NCI-H2081 (cell line): Measurements from ENCODE around the gene RGS2.

Experiments used
- DNase-seq, 2 experiments: peaks; one replicate each; lab custom pipeline; 2025; lab: John Stamatoyannopoulos, UW

Gene RGS2

GRCh38 chr1:192808518-192809306 is at the start of gene RGS2:
TSS of gene RGS2 (plus strand) at chr1:192809039. CDS start at chr1:192809072, 33 bp downstream.
- DNase-seq: peak; percentile 93 to 95

- no peak for DNase-seq
Observed at GRCh38 chr1:192759104-192759503, 49.7 kb upstream of the RGS2 start.

- DNase-seq: no peak
Observed at GRCh38 chr1:192762265-192762664, 46.6 kb upstream of the RGS2 start.

- DNase-seq: no peak
Observed at GRCh38 chr1:192763243-192763642, 45.6 kb upstream of the RGS2 start.

- no peak for DNase-seq
Observed at GRCh38 chr1:192763756-192764155, 45.1 kb upstream of the RGS2 start.

- no peak for DNase-seq
Observed at GRCh38 chr1:192764675-192765074, 44.2 kb upstream of the RGS2 start.

GRCh38 chr1:192766009-192766625 is 42.7 kb upstream of the RGS2 start:
- no peak for DNase-seq

GRCh38 chr1:192766876-192767275 is 42.0 kb upstream of the RGS2 start:
- no peak for DNase-seq

GRCh38 chr1:192767798-192768197 is 41.0 kb upstream of the RGS2 start:
- no peak for DNase-seq

GRCh38 chr1:192768463-192768862 is 40.4 kb upstream of the RGS2 start:
- no peak for DNase-seq

- no peak for DNase-seq
Observed at GRCh38 chr1:192771341-192771740, 37.5 kb upstream of the RGS2 start.

- no peak for DNase-seq
Observed at GRCh38 chr1:192775631-192776030, 33.2 kb upstream of the RGS2 start.

GRCh38 chr1:192776206-192776605 is 32.6 kb upstream of the RGS2 start:
- DNase-seq: no peak

- DNase-seq: no peak
Observed at GRCh38 chr1:192776998-192777397, 31.8 kb upstream of the RGS2 start.

GRCh38 chr1:192783791-192784190 is 25.0 kb upstream of the RGS2 start:
- no peak for DNase-seq

GRCh38 chr1:192784397-192784796 is 24.4 kb upstream of the RGS2 start:
- no peak for DNase-seq

- DNase-seq: no peak
Observed at GRCh38 chr1:192786576-192786975, 22.3 kb upstream of the RGS2 start.

GRCh38 chr1:192787914-192788585 is 20.8 kb upstream of the RGS2 start:
- no peak for DNase-seq

GRCh38 chr1:192789871-192790270 is 19.0 kb upstream of the RGS2 start:
- no peak for DNase-seq

- no peak for DNase-seq
Observed at GRCh38 chr1:192792628-192793027, 16.2 kb upstream of the RGS2 start.

GRCh38 chr1:192793983-192794767 is 14.7 kb upstream of the RGS2 start:
- no peak for DNase-seq

GRCh38 chr1:192794768-192795035 is 14.1 kb upstream of the RGS2 start:
- DNase-seq: no peak
